Heart left ventricle (tissue), 16 donors: ENCODE data around the gene ID2. TPM values are rescaled to one million over a fixed set of nuclear protein-coding genes. Genes with fewer than 3 reads are reported as not detected.

Experiments used
- ATAC-seq, 4 donors: fragments of 200-7000 bp; cut with Tn5 transposase; one replicate each; pipeline ENCODE4 v1.9.1; 2020 to 2022; ENCODE audit warnings: moderate library complexity in 4 of 4, mild to moderate bottlenecking in 3 of 4, moderate number of reproducible peaks in 1 of 4
- DNase-seq, 5 donors: peaks; one replicate each; pipeline ENCODE4 v3.0.0-alpha.2; 2020
- H3K27ac ChIP-seq, 12 donors: fragments of 200-600 bp; sonication (generic) in 4 of 12; one replicate each; pipeline versions ENCODE4 v1.5.0 to v1.8.0; 2016 to 2022; ENCODE audit warnings: mild to moderate bottlenecking in 2 of 12
- H3K27me3 ChIP-seq, 9 donors: fragments of 200-600 bp; sonication (generic) in 2 of 9; one replicate each; pipeline versions ENCODE4 v1.5.1 to v1.8.0; 2016 to 2022; ENCODE audit warnings: mild to moderate bottlenecking in 3 of 9
- H3K36me3 ChIP-seq, 9 donors: fragments of 200-600 bp; sonication (generic) in 2 of 9; one replicate each; pipeline versions ENCODE4 v1.5.0 to v1.8.0; 2018 to 2022; ENCODE audit warnings: mild to moderate bottlenecking in 2 of 9
- H3K4me1 ChIP-seq, 12 donors: fragments of 200-600 bp; sonication (generic) in 4 of 12; one replicate each; pipeline versions ENCODE4 v1.5.0 to v1.8.0; 2016 to 2022; ENCODE audit warnings: mild to moderate bottlenecking in 3 of 12
- H3K4me3 ChIP-seq, 12 donors: fragments of 200-600 bp; sonication (generic) in 4 of 12; one replicate each; pipeline versions ENCODE4 v1.5.0 to v1.8.0; 2017 to 2022; ENCODE audit warnings: mild to moderate bottlenecking in 9 of 12, moderate library complexity in 4 of 12
- H3K9me3 ChIP-seq, 12 donors: fragments of 200-600 bp; sonication (generic) in 4 of 12; one replicate each; pipeline versions ENCODE4 v1.5.0 to v1.8.0; 2016 to 2022; ENCODE audit warnings: mild to moderate bottlenecking in 1 of 12
- POLR2A ChIP-seq, 2 donors: fragments of 450-650 bp; IDR thresholded peaks; one replicate each; pipeline ENCODE4 v1.6.1; 2017; ENCODE audit warnings: antibody characterized with exemption in 2 of 2, mild to moderate bottlenecking in 2 of 2, moderate library complexity in 2 of 2
- WGBS, 4 donors: extraction: QIAGEN DNeasy Blood & Tissue Kit in 2 of 4; methylation state at CpG; one replicate each; pipeline versions ENCODE4 v1.1.5 to v1.1.7; 2013 to 2018; 5-methylcytosine and 5-hydroxymethylcytosine counted together
- intact Hi-C, 10 donors: fragments of 100-400 bp; cut with DNase I; formaldehyde crosslinking; loops; one replicate each; pipeline versions ENCODE4 v1.11.1 to v1.14.2; 2022
- polyA plus RNA-seq, 2 donors: library from polyadenylated mRNA; stranded (reverse); fragments of 200-250 nt; gene quantifications; one replicate each; pipeline ENCODE4 v1.2.3, GENCODE V29; 2013
- total RNA-seq, 9 donors: library from RNA; depleted of rRNA in 2 of 9; stranded (reverse); fragments of >200 nt in 2 of 9; fragmentation: NEBNext Ultra II Directional in 3 of 9; extraction: Animal tissue kit (Norgen Biotek cat#: 25700) in 3 of 9; gene quantifications; one replicate each; pipeline versions ENCODE4 v1.1.0 to v1.2.4, GENCODE V29; 2016 to 2023
- TF ChIP-seq, protein P1 (sequence below), 12 donors: fragments of 200-600 bp; sonication (generic) in 4 of 12; IDR thresholded peaks; one replicate each; pipeline versions ENCODE4 v1.5.0 to v1.8.0; 2018 to 2022; ENCODE audit warnings: antibody characterized with exemption in 12 of 12, mild to moderate bottlenecking in 5 of 12
- donor health status: ischemic (EF 13 %, LVEDD 7.1; RV severe dilation, severe dysfunction).
- donor health status: healthy with polysubstance abuse.
- donor health status: DM: no; HTN: yes; CAD: no.
- donor health status: DM: no; HTN: no; CAD: no.
- donor health status: ischemic (EF 25% LVEDD 6.9; RV normal size, moderate dysfunction).
- donor health status: ischemic (EF 25% LVEDD 5.7; RV mildly dilated, moderate dysfunction).
- donor health status: healthy.
- donor health status: DM: yes; HTN: yes; CAD: no.
- donor health status: ischemic (EF 35%, LVEDD 5.7; RV mildly dilated, moderate dysfunction).
- donor health status: nonischemic (EF 11% LVEDD 7.7; RV severe dilation, severe dysfunction).
- donor health status: DM: yes; HTN: yes; CAD: no.
- donor health status: PGD.
- donor health status: ischemic (EF 29% LVEDD 5.4; RV normal size, mild dysfunction).
- donor health status: nonischemic (EF 23%, LVEDD 6.1; RV moderate dilation, normal function).

Gene ID2
- total and polyA plus RNA-seq, 11 donors = 17.3 to 121 (median 44.7) TPM

DNA sequence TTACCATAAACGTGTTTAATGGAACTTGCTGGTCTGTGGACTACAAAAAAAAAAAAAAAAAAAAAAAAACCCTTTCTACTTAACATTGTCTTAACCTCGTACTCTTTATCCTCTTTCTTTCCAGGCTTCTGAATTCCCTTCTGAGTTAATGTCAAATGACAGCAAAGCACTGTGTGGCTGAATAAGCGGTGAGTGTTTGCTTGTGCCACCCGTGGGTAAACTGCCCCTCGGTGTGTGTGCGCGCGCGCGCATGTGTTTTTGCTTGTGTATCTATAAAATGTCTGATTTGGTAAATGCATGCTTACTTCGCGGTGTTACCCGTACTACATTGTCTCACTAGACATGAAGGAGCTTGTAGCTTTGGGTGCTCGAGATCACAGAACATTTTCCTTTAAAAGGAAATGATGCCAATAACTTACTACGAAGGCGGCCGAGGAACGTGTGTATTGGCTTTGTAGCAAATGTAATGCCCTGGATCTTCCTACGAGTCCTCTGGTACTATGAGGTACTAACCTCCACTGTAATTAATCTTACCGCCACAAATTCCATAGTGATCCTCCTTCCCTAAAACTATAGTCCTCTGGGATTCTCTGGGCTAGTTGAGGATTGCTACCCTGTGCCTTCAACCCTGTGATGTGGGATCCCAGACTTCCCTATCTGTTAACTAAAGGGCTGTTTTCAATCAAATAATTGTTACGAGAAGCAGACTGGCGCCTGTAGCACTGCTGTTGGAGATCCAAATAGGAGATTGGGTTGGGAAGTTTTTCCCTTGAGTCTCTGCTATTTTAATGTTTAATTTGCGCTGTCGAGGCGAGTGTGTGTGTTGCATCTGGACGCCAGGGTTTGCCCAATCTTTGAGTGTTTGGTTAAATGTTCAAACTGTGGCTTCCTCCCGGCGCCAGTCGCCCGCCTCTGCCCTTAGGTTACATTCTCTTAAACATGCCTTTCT is 1.1 kb downstream of the ID2 start:
- Histone ChIP-seq H3K4me1 (peaks cover 0 to 41% (median 24%) of the 10 kb centered on the region in 12 donors), H3K27me3 (no peaks in the 10 kb centered on the region), H3K36me3 (no peaks in the 10 kb centered on the region), H3K27ac (peak overlapping the region; percentile 47 to 89 (median 81)), H3K9me3 (no peaks in the 10 kb centered on the region), H3K4me3 (peak overlapping the region; percentile 63 to 92 (median 80))
- TF ChIP-seq, protein P1, sequence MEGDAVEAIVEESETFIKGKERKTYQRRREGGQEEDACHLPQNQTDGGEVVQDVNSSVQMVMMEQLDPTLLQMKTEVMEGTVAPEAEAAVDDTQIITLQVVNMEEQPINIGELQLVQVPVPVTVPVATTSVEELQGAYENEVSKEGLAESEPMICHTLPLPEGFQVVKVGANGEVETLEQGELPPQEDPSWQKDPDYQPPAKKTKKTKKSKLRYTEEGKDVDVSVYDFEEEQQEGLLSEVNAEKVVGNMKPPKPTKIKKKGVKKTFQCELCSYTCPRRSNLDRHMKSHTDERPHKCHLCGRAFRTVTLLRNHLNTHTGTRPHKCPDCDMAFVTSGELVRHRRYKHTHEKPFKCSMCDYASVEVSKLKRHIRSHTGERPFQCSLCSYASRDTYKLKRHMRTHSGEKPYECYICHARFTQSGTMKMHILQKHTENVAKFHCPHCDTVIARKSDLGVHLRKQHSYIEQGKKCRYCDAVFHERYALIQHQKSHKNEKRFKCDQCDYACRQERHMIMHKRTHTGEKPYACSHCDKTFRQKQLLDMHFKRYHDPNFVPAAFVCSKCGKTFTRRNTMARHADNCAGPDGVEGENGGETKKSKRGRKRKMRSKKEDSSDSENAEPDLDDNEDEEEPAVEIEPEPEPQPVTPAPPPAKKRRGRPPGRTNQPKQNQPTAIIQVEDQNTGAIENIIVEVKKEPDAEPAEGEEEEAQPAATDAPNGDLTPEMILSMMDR (IDR thresholded peaks at IDR 0.05) = no peak
- TF ChIP-seq POLR2A (IDR thresholded peaks at IDR 0.05) = no peak
- ATAC-seq (no peak), DNase-seq (peak in 2 of 5 donors; percentile 27 to 68)
- WGBS, 4 donors = 6 to 7% (median 6%) methylated on average over 30 of the region's 30 CpGs
- intact Hi-C loops = loop anchor here (2.0 to 10.0 kb wide), 20 partner anchors 91 to 1588 kb away; no protein-coding TSS in a partner anchor

DNA sequence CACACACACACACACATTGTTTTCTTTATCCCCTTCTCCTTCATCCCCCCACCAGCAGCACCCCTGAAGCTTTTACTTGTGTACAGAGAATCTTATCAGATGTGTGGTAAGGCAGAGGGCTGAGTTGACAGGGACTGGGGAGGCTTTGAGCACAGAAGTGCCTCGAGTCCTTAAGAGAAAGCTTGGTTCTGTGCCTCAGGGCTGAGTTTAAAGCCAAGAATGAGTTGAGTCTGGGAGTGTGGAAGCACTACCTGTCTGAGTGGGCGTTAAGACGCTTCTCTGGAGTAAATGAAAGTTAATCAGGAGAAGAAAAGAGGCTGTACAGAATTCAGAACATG is 2.7 kb downstream of the ID2 start:
- 36 to 44% (median 41%) methylated on average over 3 of the region's 3 CpGs for WGBS, 4 donors
- H3K4me1 ChIP-seq = peaks cover 0 to 31% (median 23%) of the 10 kb centered on the region in 12 donors
- intact Hi-C loops = loop anchor here (2.0 to 10.0 kb wide), 19 partner anchors 92 to 1590 kb away; no protein-coding TSS in a partner anchor

DNA sequence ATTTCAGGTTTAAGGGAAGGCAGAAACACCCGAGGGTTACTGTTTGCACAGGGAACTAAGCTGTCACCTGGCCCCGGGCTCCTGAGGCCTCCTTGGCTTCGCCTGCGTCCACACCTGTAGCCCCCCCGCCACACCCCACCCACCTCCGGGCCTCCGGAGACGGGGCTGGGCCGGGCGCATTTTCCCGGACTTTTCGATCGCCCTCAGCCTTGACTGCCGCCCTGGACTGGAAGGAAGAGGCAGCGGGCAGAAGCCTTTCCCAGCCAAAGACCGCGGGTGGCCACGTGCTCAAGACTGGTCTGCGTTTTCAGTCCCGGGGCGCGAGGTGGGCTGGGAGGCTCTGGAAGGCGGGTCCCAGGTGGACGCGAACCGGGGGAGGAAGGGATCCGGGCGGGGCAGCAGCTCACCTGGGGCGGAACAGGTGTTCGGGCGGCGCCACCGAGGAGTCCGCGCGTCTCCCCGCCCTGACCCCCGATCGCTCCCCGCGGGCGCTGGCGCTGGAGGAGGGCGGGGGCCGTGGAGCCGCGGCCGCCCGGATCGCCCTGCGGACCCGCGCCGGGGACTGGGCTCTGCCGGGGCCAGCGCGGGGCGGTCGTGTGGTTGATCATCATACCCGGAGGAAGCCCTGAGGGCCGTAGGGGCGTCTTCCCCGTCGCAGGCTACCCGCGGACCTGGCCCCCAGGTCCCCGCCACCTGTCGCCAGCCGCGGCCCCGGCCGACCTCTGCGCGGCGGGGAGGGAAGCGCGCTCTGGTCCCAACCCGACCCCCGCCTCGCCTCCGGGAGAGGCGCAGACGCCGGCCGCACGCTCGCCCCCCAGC is 3.2 kb downstream of the ID2 start:
- ATAC-seq = peak in 1 of 4 donors; percentile 3
- Histone ChIP-seq H3K27me3 (no peaks in the 10 kb centered on the region), H3K9me3 (no peaks in the 10 kb centered on the region), H3K27ac (peak overlapping the region; percentile 63 to 89 (median 79)), H3K36me3 (no peaks in the 10 kb centered on the region), H3K4me1 (peaks cover 0 to 25% (median 17%) of the 10 kb centered on the region in 12 donors), H3K4me3 (peak overlapping the region; percentile 48 to 92 (median 78))
- TF ChIP-seq, protein P1 (IDR thresholded peaks at IDR 0.05) = no peak
- TF ChIP-seq POLR2A (IDR thresholded peaks at IDR 0.05) = no peak
- DNase-seq = peak; percentile 43 to 81 (median 61)
- 2 to 13% (median 7%) methylated on average over 25 to 87 of the region's 87 CpGs for WGBS, 4 donors
- intact Hi-C loops = loop anchor here (1.0 to 10.0 kb wide), 24 partner anchors 93 to 1590 kb away; no protein-coding TSS in a partner anchor

More for the DNA sequence above, 2.7 kb downstream of the ID2 start:
- Histone ChIP-seq H3K27me3 (no peaks in the 10 kb centered on the region), H3K4me3 (peak overlapping the region; percentile 48 to 92 (median 78)), H3K27ac (peak overlapping the region; percentile 63 to 89 (median 79)), H3K9me3 (no peaks in the 10 kb centered on the region), H3K36me3 (no peaks in the 10 kb centered on the region)
- DNase-seq (no peak), ATAC-seq (no peak)
- TF ChIP-seq, protein P1 (IDR thresholded peaks at IDR 0.05) = no peak
- TF ChIP-seq POLR2A (IDR thresholded peaks at IDR 0.05) = no peak
